OCI-LY1 (cell line): ENCODE data around the gene SERTAD2.

Source experiments
- H2AFZ ChIP-seq: fragments of 200-600 bp; sonication (generic), shearing (Covaris generic); 2 replicates; pipeline ENCODE4 v1.6.0; 2014; ENCODE audit warnings: antibody characterized with exemption, mild to moderate bottlenecking, low read length
- H3F3A ChIP-seq: fragments of 200-600 bp; sonication (generic), shearing (Covaris generic); 2 replicates; pipeline ENCODE4 v1.6.0; 2014; ENCODE audit warnings: mild to moderate bottlenecking, antibody characterized with exemption, low read length, moderate library complexity; ENCODE audit not compliant: insufficient read depth
- H3K27ac ChIP-seq: fragments of 200-600 bp; sonication (generic); 2 replicates; pipeline ENCODE4 v1.5.1; 2014; ENCODE audit warnings: low read length, mixed run types, mild to moderate bottlenecking, low read depth; ENCODE audit not compliant: poor library complexity, severe bottlenecking
- H3K27me3 ChIP-seq: fragments of 200-600 bp; sonication (generic); 2 replicates; pipeline ENCODE4 v1.6.0; 2014; ENCODE audit warnings: antibody characterized with exemption, mild to moderate bottlenecking, low read length, moderate library complexity; ENCODE audit not compliant: insufficient read depth
- H3K36me3 ChIP-seq: fragments of 200-600 bp; sonication (generic); 2 replicates; pipeline ENCODE4 v1.6.1; 2014; ENCODE audit warnings: mild to moderate bottlenecking, antibody characterized with exemption, low read length, moderate library complexity, mixed read lengths; ENCODE audit not compliant: insufficient read depth
- H3K4me1 ChIP-seq: fragments of 200-600 bp; sonication (generic); 2 replicates; pipeline ENCODE4 v1.5.1; 2014; ENCODE audit warnings: mild to moderate bottlenecking, low read length, moderate library complexity; ENCODE audit not compliant: insufficient read depth, severe bottlenecking
- H3K4me2 ChIP-seq: fragments of 200-600 bp; sonication (generic), shearing (Covaris generic); 2 replicates; pipeline ENCODE4 v1.6.1; 2014; ENCODE audit warnings: low read length
- H3K4me3 ChIP-seq: fragments of 200-600 bp; sonication (generic); 2 replicates; pipeline ENCODE4 v1.5.1; 2014; ENCODE audit warnings: low read length, low read depth, mild to moderate bottlenecking, mixed read lengths; ENCODE audit not compliant: poor library complexity, severe bottlenecking
- H3K79me2 ChIP-seq: fragments of 200-600 bp; shearing (Covaris generic); 2 replicates; pipeline ENCODE4 v1.6.1; 2016; ENCODE audit warnings: mixed run types, low read length, mixed read lengths; ENCODE audit not compliant: insufficient read depth
- H3K9ac ChIP-seq: fragments of 200-600 bp; sonication (generic), shearing (Covaris generic); 2 replicates; pipeline ENCODE4 v1.6.1; 2014; ENCODE audit warnings: mild to moderate bottlenecking, low read length, mixed read lengths
- H3K9me2 ChIP-seq: fragments of 200-600 bp; sonication (generic), shearing (Covaris generic); 2 replicates; pipeline ENCODE4 v1.6.1; 2014; ENCODE audit warnings: low read depth, mild to moderate bottlenecking, low read length, mixed read lengths
- H3K9me3 ChIP-seq: fragments of 200-600 bp; shearing (Covaris generic); 2 replicates; pipeline ENCODE4 v1.6.1; 2014; ENCODE audit warnings: low read length, mixed read lengths
- H4K20me1 ChIP-seq: fragments of 200-600 bp; sonication (generic), shearing (Covaris generic); 2 replicates; pipeline ENCODE4 v1.6.0; 2016; ENCODE audit warnings: mild to moderate bottlenecking, low read length; ENCODE audit not compliant: insufficient read depth
- CTCF ChIP-seq: fragments of 200-600 bp; sonication (generic), shearing (Covaris generic); IDR thresholded peaks from 2 replicates; pipeline ENCODE4 v1.5.1; 2017; ENCODE audit warnings: mild to moderate bottlenecking, antibody characterized with exemption, low read length, moderate library complexity, mixed read lengths
- EZH2 ChIP-seq: fragments of 200-600 bp; sonication (generic), shearing (Covaris generic); IDR thresholded peaks from 2 replicates; pipeline ENCODE4 v1.8.0; 2017; ENCODE audit warnings: borderline replicate concordance, mixed run types, mild to moderate bottlenecking, antibody characterized with exemption, low read length, moderate library complexity, mixed read lengths

The SERTAD2 gene

GRCh38 chr2:64632835-64633819 lies 20.6 kb downstream of the SERTAD2 start:
- peaks cover 20% of the 10 kb centered on the region for H3K4me1 ChIP-seq
- no peak overlapping the region for H3K27ac ChIP-seq
- H3K9me2 ChIP-seq: no peaks in the 10 kb centered on the region
- H3K79me2 ChIP-seq: peaks cover 11% of the 10 kb centered on the region
- H3K4me3 ChIP-seq: no peak overlapping the region
- no peak overlapping the region for H2AFZ ChIP-seq
- H3K4me2 ChIP-seq: no peak overlapping the region
- no peaks in the 10 kb centered on the region for H4K20me1 ChIP-seq
- no peak for TF ChIP-seq CTCF
- TF ChIP-seq EZH2: no peak
- no peaks in the 10 kb centered on the region for H3K9me3 ChIP-seq
- H3F3A ChIP-seq: peaks cover 3% of the 10 kb centered on the region; the same call in 1 of the 2 replicates
- no peak overlapping the region for H3K9ac ChIP-seq
- H3K36me3 ChIP-seq: peaks cover 70% of the 10 kb centered on the region
- no peaks in the 10 kb centered on the region for H3K27me3 ChIP-seq

- no peaks in the 10 kb centered on the region for H3K9me2 ChIP-seq
- no peaks in the 10 kb centered on the region for H3K27me3 ChIP-seq
- no peaks in the 10 kb centered on the region for H4K20me1 ChIP-seq
- peaks cover 5% of the 10 kb centered on the region; the same call in 1 of the 2 replicates for H3K79me2 ChIP-seq
- no peak overlapping the region for H2AFZ ChIP-seq
- H3F3A ChIP-seq: peaks cover 3% of the 10 kb centered on the region; the same call in 1 of the 2 replicates
- TF ChIP-seq CTCF (no peak), EZH2 (no peak)
- peaks cover 63% of the 10 kb centered on the region for H3K36me3 ChIP-seq
- H3K9me3 ChIP-seq: no peaks in the 10 kb centered on the region
- no peak overlapping the region for H3K27ac ChIP-seq
- no peak overlapping the region for H3K4me3 ChIP-seq
- H3K4me1 ChIP-seq: peaks cover 14% of the 10 kb centered on the region
- H3K9ac ChIP-seq: no peak overlapping the region
- no peak overlapping the region for H3K4me2 ChIP-seq
Observed at GRCh38 chr2:64631771-64632170, 21.9 kb downstream of the SERTAD2 start.

DNA sequence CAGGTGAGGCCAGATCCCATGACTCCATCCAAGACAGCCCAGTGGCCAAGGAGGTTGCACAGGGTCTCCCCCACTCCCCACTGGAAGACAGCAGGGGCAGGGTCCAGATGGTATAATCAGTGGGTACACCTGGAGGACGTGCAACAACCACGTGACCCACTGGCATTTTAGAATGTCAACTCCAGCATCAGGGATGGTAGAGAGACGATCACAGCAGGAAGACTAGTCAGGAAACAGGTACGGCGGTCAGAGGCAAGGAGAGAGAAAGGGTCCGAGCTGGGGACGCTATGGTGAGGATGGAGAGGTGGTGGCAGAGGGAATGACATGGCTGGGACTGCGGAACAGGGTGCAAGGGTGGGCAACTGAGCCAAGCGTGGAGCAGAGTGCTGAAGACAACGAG lies 23.0 kb downstream of the SERTAD2 start:
- no peak overlapping the region for H3K4me2 ChIP-seq
- H4K20me1 ChIP-seq: no peaks in the 10 kb centered on the region
- no peaks in the 10 kb centered on the region for H3K9me2 ChIP-seq
- no peaks in the 10 kb centered on the region for H3K9me3 ChIP-seq
- H3K4me3 ChIP-seq: no peak overlapping the region
- peaks cover 53% of the 10 kb centered on the region for H3K36me3 ChIP-seq
- TF ChIP-seq CTCF (no peak), EZH2 (no peak)
- H3K4me1 ChIP-seq: peaks cover 15% of the 10 kb centered on the region
- no peak overlapping the region for H2AFZ ChIP-seq
- no peak overlapping the region for H3K9ac ChIP-seq
- peaks cover 3% of the 10 kb centered on the region; the same call in 1 of the 2 replicates for H3F3A ChIP-seq
- H3K79me2 ChIP-seq: peaks cover 3% of the 10 kb centered on the region; the same call in 1 of the 2 replicates
- no peaks in the 10 kb centered on the region for H3K27me3 ChIP-seq
- H3K27ac ChIP-seq: no peak overlapping the region
